ENCODE results near the gene RNU1-3.

RNU1-3 gene

DNA sequence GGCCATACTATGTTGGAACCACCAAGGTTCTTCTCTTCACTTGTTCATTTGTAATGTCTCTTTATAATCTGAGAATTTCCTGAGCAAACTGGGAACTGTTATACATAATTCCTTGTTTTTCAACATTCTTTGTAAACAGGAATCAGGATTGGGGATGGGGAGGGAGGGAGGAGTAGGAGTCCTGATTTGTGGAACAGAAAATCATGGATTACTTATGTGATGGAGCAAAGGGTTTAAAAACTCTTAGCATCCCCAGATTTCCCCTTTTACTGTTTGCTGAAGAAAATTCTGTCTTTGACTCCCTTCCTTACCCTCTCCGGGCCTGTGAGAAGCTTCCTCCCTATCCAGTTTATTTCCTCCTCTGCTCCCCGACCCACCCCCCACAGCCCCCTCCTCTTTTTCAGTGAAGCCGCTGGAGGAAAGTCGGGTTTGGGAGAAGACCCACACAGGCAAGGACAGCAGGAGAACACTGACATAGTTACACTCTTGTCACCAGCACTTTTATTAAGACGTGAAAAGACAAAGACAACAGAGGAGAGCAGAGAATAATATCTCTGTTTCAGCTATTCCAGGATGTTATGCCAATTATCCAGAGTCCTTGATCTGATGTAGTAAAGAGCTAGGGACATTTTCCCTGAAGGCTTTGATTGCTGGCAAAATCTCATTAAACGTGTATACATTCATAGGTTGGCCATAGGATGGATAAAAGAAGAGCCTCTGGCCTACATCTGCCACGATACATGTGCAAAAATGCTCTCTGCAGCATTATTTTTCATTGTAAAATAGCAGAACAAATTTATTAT lies 48.8 kb downstream of the RNU1-3 start:
- no peak for DNase-seq

GRCh38 chr1:16617114-16617631 lies 49.6 kb downstream of the RNU1-3 start:
- DNase-seq = no peak
